Placental pericyte (primary cell): ENCODE measurements around the gene CES4A. TPM values are rescaled to one million over a fixed set of nuclear protein-coding genes. Genes with fewer than 3 reads are reported as not detected.

ENCODE experiments used
- small RNA-seq: library from RNA; depleted of rRNA; stranded (forward); fragments of <200 nt; gene quantifications from one replicate; pipeline ENCODE3, GENCODE V24; 2012; ENCODE audit warnings: low replicate concordance
- total RNA-seq: library from RNA; depleted of rRNA; stranded (reverse); fragments of >200 nt; gene quantifications from 2 replicates; pipeline ENCODE4 v1.2.3, GENCODE V29; 2012

CES4A gene
- 2.7 and 2.8 TPM in 2 replicates for total RNA-seq

GRCh38 chr16:66988197-66988788 lies at the start of gene CES4A:
TSS of gene CES4A (plus strand) at chr16:66988589. CDS start at chr16:66988773, 184 bp downstream.

GRCh38 chr16:66961065-66961744 lies 27.2 kb upstream of the CES4A start, which contains the start of gene CES3:
TSS of gene CES3 (plus strand) at chr16:66961266. CDS start at chr16:66961308, 42 bp downstream.

GRCh38 chr16:67028696-67029253 lies 40.4 kb downstream of the CES4A start, which contains the start of gene CBFB:
TSS of gene CBFB (plus strand) at chr16:67029149. CDS start at chr16:67029408, 259 bp downstream.

Small RNA genes lying within 50 kb of the gene (small RNA-seq; reads per million reads assigned to genes)
- gene RN7SL543P: not detected

Other genes with a start within 250 kb of the CES4A start
- 132 and 146 TPM in 2 replicates for gene DYNC1LI2, start 237.0 kb upstream of the CES4A start, total RNA-seq
- gene TERB1, start 187.0 kb upstream of the CES4A start, total RNA-seq: 0.14 TPM in 1 of 2 replicates, not detected in the other
- 31.5 and 70.3 TPM in 2 replicates for gene NAE1, start 157.6 kb upstream of the CES4A start, total RNA-seq
- gene CA7, start 144.2 kb upstream of the CES4A start, total RNA-seq: not detected in 2 replicates
- gene PDP2, start 108.1 kb upstream of the CES4A start, total RNA-seq: 20.1 and 25.2 TPM in 2 replicates
- not detected in 2 replicates for gene CDH16, start 69.7 kb upstream of the CES4A start, total RNA-seq
- 11.0 and 25.8 TPM in 2 replicates for gene RRAD, start 63.1 kb upstream of the CES4A start, total RNA-seq
- gene CIAO2B, start 54.2 kb upstream of the CES4A start, total RNA-seq: 149 and 154 TPM in 2 replicates
- gene CES2, start 53.1 kb upstream of the CES4A start, total RNA-seq: 38.7 and 46.4 TPM in 2 replicates
- gene CES3, start 27.3 kb upstream of the CES4A start, total RNA-seq: 0.22 TPM in 1 of 2 replicates, not detected in the other
- gene CBFB, start 40.6 kb downstream of the CES4A start, total RNA-seq: 88.4 and 124 TPM in 2 replicates
- 14.0 and 21.0 TPM in 2 replicates for gene PHAF1, start 121.4 kb downstream of the CES4A start, total RNA-seq
- 57.3 and 63.7 TPM in 2 replicates for gene B3GNT9, start 162.4 kb downstream of the CES4A start, total RNA-seq
- gene TRADD, start 171.3 kb downstream of the CES4A start, total RNA-seq: 19.8 and 24.3 TPM in 2 replicates
- 9.6 and 12.7 TPM in 2 replicates for gene FBXL8, start 171.4 kb downstream of the CES4A start, total RNA-seq
- gene HSF4, start 176.2 kb downstream of the CES4A start, total RNA-seq: 2.4 and 9.4 TPM in 2 replicates
- gene NOL3, start 181.9 kb downstream of the CES4A start, total RNA-seq: 13.6 and 15.6 TPM in 2 replicates
- 5.0 and 11.2 TPM in 2 replicates for gene MATCAP1, start 195.4 kb downstream of the CES4A start, total RNA-seq
- gene EXOC3L1, start 201.5 kb downstream of the CES4A start, total RNA-seq: not detected in 2 replicates
- gene E2F4, start 203.6 kb downstream of the CES4A start, total RNA-seq: 69.6 and 120 TPM in 2 replicates
- gene ELMO3, start 210.5 kb downstream of the CES4A start, total RNA-seq: 0.72 and 0.88 TPM in 2 replicates
- gene TMEM208, start 238.5 kb downstream of the CES4A start, total RNA-seq: 36.4 and 42.0 TPM in 2 replicates